Measurements from ENCODE around the gene DDX46. TPM values are rescaled to one million over a fixed set of nuclear protein-coding genes. Genes with fewer than 3 reads are reported as not detected.
A peak's percentile ranks its signal among the peaks of the same experiment; 100 is the strongest.
"Not testable (repeated sequence)": the region's sequence is repeated elsewhere in the genome, so short reads cannot be mapped to it uniquely, and the experiment has no call there.

The DDX46 gene
- polyA plus RNA-seq, 2 of the 4 experiments (the other 2 are of a cell fraction), result 104 TPM

- TF ChIP-seq ESRRA (IDR thresholded peaks at IDR 0.05; ENCODE audit: borderline replicate concordance, low read length) (no peak), POLR2AphosphoS2 (conservative IDR thresholded peaks at IDR 0.05; ENCODE audit: low read length) (no peak), EHF (CRISPR knock-in tag; IDR thresholded peaks at IDR 0.05) (no peak)
Measured at GRCh38 chr5:134851307-134851923, 92.8 kb downstream of the DDX46 start (continued).

GRCh38 chr5:134856465-134856864 lies 97.9 kb downstream of the DDX46 start:
- H3K4me3 ChIP-seq; ATAC-seq; H3K4me1 ChIP-seq; DNase-seq (ENCODE audit: low read depth in 1 of 2, low spot score in 1 of 2); FAIRE-seq; H3K27ac ChIP-seq; H3K4me2 ChIP-seq; POLR2A ChIA-PET; H3K9me3 ChIP-seq: not testable (repeated sequence)
- WGBS (ENCODE audit: missing lambda C conversion rate), result 82% methylated on average over 7 of the region's 7 CpGs
- peak; percentile 76 for TF ChIP-seq ZC3H11A (IDR thresholded peaks at IDR 0.05)
- CTCF ChIA-PET, result interaction anchor here (0.9 kb wide), 1 partner anchor 11 kb away, joined by 3 read pairs; the partner anchor contains the start of gene C5orf24

GRCh38 chr5:134857401-134857800 lies 98.8 kb downstream of the DDX46 start:
- ATAC-seq, result no peak
- no peak for DNase-seq (ENCODE audit: low read depth in 1 of 2, low spot score in 1 of 2)
- Histone ChIP-seq H3K4me3 (no peak overlapping the region), H3K4me1 (no peaks in the 10 kb centered on the region), H3K9me3 (no peaks in the 10 kb centered on the region), H3K27ac (no peak overlapping the region), H3K4me2 (no peak overlapping the region)
- TF ChIP-seq HEYL (CRISPR knock-in tag; IDR thresholded peaks at IDR 0.05) (no peak), CBX2 (IDR thresholded peaks at IDR 0.05; ENCODE audit: borderline replicate concordance, low read depth) (no peak), KDM1A (IDR thresholded peaks at IDR 0.05; ENCODE audit: low read depth) (no peak), RAD21 (conservative IDR thresholded peaks at IDR 0.05 in 1 of 2, IDR thresholded peaks at IDR 0.05 in 1 of 2) (no peak), SMC3 (IDR thresholded peaks at IDR 0.05) (no peak), USF2 (IDR thresholded peaks at IDR 0.05) (no peak), NFE2L2 (conservative IDR thresholded peaks at IDR 0.05; ENCODE audit: low read length) (no peak), BHLHE40 (IDR thresholded peaks at IDR 0.05; ENCODE audit: low read depth, low read length) (no peak), FOSL2 (IDR thresholded peaks at IDR 0.05) (no peak), FOSL2 (CRISPR knock-in tag; IDR thresholded peaks at IDR 0.05) (no peak), FOSB (CRISPR knock-in tag; IDR thresholded peaks at IDR 0.05) (no peak), PHF8 (IDR thresholded peaks at IDR 0.05; ENCODE audit: borderline replicate concordance, low read depth) (no peak), CHD2 (IDR thresholded peaks at IDR 0.05; ENCODE audit: low read length, partially characterized antibody) (no peak), CEBPB (IDR thresholded peaks at IDR 0.05) (no peak)
- CTCF ChIA-PET, result no interaction called here
- POLR2A ChIA-PET, result interaction anchor here (1.6 kb wide), 1 partner anchor 17 kb away, joined by 5 read pairs; the partner anchor contains the start of gene TXNDC15
- no peak for FAIRE-seq
- WGBS (ENCODE audit: missing lambda C conversion rate), result 76% methylated on average over 3 of the region's 3 CpGs

GRCh38 chr5:134864707-134865106 lies 106.1 kb downstream of the DDX46 start:
- ATAC-seq (peak in 1 of 2 experiments; percentile 23; a peak in 1 of 6 replicates), FAIRE-seq (no peak)
- TF ChIP-seq E2F6 (IDR thresholded peaks at IDR 0.05; ENCODE audit: borderline replicate concordance, low read depth), result no peak
- TF ChIP-seq GATA3 (IDR thresholded peaks at IDR 0.05; ENCODE audit: borderline replicate concordance), result no peak
- no peak for TF ChIP-seq USF2 (IDR thresholded peaks at IDR 0.05)
- no peak for TF ChIP-seq ZNF302 (CRISPR knock-in tag; IDR thresholded peaks at IDR 0.05)
- TF ChIP-seq BCL3 (IDR thresholded peaks at IDR 0.05), result no peak
- no peak for TF ChIP-seq PHF8 (IDR thresholded peaks at IDR 0.05; ENCODE audit: borderline replicate concordance, low read depth)
- TF ChIP-seq MAX (IDR thresholded peaks at IDR 0.05), result no peak
- TF ChIP-seq RARB (CRISPR knock-in tag; IDR thresholded peaks at IDR 0.05), result no peak
- TF ChIP-seq PBX3 (IDR thresholded peaks at IDR 0.05), result no peak
- no peak for TF ChIP-seq RNF2 (IDR thresholded peaks at IDR 0.05; ENCODE audit: borderline replicate concordance, low read depth)
- TF ChIP-seq NFE2L2 (conservative IDR thresholded peaks at IDR 0.05; ENCODE audit: low read length), result no peak
- no peak for TF ChIP-seq FOXS1 (CRISPR knock-in tag; IDR thresholded peaks at IDR 0.05)
- no peak for TF ChIP-seq FOSB (CRISPR knock-in tag; IDR thresholded peaks at IDR 0.05)
- no peak for TF ChIP-seq ZSCAN20 (CRISPR knock-in tag; IDR thresholded peaks at IDR 0.05)
- no peak for TF ChIP-seq MYC (IDR thresholded peaks at IDR 0.05; ENCODE audit: borderline replicate concordance, low read length)

More at GRCh38 chr5:134864707-134865106, 106.1 kb downstream of the DDX46 start:
- no peaks in the 10 kb centered on the region for H3K9me3 ChIP-seq
- ChIA-PET CTCF (no interaction called here), POLR2A (no interaction called here)
- 83% methylated on average over 2 of the region's 2 CpGs for WGBS (ENCODE audit: missing lambda C conversion rate)
- H3K27ac ChIP-seq, result no peak overlapping the region
- no peak overlapping the region for H3K4me2 ChIP-seq
- no peak for DNase-seq (ENCODE audit: low read depth in 1 of 2, low spot score in 1 of 2)
- no peaks in the 10 kb centered on the region for H3K4me1 ChIP-seq
- H3K4me3 ChIP-seq, result no peak overlapping the region
